Embryonic facial prominence (tissue), 1 donor: Measurements from ENCODE around the gene FAM209A.
"Not testable (repeated sequence)": the region's sequence is repeated elsewhere in the genome, so short reads cannot be mapped to it uniquely, and the experiment has no call there.

Experiments
- DNase-seq: peaks from one replicate; pipeline ENCODE4 v3.0.0-alpha.2; 2016; ENCODE audit errors: extremely low spot score

Gene FAM209A

DNA sequence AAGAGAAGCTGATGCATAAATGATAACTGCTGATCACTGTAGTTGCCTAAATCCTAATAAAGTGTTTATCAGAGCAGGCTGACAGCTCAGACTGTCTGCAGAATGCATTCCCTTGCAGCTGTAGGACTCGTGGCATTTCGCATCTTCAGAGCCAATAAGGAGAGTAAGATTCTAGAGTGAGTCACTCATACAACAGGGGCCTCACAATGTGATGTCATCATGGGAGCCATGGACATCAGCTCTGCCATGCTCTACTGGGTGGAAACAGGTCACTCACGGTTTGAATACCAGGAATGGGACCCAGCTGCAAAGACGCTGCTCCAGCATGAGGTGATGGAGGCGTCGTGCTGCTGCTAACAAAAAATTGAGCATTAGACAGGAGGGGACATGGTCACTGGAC, 15.9 kb downstream of the FAM209A start:
- DNase-seq = no peak

DNA sequence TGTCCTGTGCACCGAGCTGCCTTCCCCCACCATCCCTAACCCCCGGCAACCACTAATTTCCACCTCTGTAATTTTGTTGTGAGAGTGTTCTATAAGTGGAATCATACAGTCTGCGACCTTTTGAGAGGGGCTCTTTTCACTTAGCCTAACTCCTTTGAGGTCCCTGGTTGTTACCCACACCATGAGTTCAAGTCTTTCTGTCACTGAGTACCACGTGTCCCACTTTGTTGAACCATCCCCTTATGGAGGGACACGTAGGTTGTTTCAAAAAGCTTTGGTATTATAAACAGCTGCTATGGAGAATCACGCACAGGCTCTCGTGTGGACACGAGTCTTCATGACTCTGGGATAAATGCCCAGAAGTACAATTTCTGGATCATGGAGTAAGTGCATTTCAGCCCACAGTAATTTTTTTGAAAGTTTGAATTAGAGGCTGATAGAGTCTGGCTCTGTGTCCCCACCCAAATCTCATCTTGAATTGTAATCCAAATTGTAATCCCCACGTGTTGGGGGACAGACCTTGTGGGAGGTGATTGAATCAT, 18.0 kb downstream of the FAM209A start:
- no peak for DNase-seq

DNA sequence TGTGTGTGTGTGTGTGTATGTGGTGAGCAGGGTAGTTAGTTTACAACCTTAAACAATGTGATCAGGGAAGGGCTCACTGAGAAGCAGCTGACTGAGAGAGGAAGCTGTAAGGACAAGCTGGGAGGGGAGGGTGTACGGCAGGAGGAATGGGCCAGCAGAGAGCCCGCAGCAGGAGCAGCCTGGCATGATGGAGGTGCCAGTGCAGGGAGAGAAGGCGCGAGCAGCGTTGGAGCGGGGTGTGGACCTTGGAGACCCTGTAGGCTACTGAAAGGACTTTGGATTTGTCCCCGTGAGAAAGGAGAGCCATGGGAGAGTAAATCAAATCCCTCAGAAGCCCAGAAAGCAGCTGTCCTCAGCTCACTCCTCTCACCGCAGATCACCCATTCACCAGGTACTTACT, 27.0 kb downstream of the FAM209A start:
- no peak for DNase-seq

DNA sequence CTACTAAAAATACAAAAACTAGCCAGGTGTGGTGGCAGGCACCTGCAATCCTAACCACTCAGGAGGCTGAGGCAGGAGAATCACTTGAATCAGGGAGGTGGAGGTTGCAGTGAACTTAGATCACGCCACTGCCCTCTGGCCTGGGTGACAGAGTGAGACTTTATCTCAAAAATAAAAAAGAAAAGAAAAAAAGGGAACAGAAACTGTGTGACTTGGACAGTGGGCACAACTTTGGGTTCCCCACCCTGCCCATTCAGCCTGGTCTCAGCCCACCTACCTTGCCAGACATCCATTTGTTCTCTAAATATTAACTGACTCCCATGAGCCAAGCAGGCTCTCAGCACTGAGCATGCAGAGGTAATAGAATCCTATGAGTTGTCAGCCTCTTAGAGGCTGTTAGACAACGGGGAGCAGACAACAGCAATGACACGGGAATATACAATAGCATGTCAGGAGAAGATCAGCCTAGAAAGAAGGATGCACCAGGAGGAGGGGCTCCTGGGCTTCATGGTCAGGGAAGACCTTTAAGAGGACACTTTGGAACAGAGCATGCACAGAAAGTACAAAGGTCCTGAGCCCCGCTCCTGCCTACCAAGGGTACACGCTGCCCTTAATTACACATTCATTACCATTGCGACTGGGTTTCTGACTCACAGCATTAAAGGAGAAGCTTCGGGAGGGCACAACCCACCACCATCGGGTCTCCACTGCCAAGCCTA, 28.5 kb downstream of the FAM209A start:
- no peak for DNase-seq

DNA sequence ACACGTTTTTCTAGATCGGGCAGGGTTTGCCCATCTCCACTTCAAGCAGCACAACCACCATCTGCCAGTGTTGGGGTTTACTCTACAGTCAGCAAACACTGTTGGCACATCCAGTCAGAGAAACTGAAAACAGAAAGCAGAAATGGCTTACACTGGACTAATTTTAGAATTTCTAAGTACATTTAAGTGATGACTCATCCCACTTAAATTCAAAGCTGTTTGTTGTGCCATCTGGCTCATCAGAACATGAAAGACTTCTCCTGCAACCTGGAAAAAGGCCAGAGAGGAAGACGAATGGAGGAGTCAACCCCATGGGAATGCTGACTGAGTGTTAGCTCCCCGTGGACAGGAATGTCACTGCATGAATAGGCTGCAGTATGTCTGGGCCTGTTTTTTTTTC, 30.3 kb downstream of the FAM209A start:
- peak; percentile 42 for DNase-seq

DNA sequence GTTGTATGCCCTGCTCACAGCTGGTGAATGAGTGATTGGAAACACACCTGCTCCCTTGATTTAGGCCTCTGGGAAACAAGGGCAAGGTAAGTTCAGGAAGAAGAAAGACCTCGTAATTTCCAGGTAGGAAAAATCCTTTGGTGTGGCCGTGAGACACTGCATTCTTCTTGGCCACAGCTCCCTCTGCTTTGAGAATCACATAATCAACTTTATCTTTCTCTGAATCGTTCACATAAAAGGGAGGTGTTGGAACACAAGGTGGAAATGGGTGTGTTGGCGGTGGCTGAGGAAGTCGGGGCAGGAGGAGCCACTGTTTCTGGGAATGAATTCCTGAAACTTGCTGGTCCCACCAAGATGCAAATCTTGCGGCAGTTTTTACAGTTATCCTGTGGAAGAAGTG, 34.4 kb downstream of the FAM209A start:
- DNase-seq = no peak

DNA sequence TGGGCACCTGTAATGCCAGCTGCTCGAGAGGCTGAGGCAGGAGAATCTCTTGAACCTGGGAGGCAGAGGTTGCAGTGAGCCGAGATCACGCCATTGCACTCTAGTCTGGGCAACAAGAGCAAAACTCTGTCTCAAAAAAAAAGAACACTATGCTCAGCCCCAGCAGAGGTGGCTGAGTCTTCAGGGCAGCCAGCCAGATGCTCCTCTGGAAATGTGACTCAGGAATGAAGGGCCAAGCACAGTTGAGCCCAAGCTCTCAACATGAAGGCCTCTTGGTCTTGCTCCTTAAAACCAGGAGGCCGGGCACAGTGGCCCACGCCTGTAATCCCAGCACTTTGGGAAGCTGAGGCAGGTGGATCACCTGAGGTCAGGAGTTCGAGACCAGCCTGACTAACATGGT, 40.0 kb downstream of the FAM209A start:
- not testable (repeated sequence) for DNase-seq

DNA sequence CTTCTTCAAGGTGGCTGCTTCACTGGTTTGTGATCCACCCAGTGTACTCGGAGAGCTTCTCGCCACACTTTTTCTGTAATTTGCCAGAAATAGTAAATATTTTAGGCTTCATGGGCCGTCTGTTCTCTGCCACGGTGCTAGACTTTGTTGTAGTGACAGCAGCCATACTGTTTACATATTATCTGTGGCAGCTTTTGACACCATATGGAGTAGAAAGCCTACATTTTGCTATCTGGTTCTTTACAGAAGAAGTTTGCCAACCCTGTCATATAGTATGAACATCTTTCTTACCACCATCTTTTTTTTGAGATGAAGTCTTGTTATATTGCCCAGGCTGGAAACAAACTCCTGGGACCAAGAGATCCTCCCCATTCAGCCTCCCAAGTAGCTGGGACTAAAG, 41.0 kb downstream of the FAM209A start:
- no peak for DNase-seq

DNA sequence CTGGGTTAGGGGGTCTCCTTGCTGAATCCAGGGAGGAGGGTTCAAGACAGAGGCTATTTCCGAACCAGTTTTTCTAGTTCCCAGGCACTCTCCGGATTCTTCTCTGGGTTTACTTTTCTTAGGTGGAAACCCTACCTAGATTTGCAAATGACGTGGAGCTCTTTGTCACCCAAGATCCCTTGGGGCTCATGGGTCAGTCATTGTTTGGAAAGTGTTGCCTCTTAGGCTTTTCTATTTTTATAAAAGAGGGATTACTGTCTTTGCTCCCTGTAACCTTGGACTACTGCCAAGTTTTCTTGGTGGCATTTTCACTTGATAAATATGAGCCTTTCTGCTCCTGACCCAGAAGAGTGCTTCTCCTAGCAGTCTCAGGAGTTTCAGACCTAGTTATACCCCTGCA, 42.1 kb downstream of the FAM209A start:
- no peak for DNase-seq

DNA sequence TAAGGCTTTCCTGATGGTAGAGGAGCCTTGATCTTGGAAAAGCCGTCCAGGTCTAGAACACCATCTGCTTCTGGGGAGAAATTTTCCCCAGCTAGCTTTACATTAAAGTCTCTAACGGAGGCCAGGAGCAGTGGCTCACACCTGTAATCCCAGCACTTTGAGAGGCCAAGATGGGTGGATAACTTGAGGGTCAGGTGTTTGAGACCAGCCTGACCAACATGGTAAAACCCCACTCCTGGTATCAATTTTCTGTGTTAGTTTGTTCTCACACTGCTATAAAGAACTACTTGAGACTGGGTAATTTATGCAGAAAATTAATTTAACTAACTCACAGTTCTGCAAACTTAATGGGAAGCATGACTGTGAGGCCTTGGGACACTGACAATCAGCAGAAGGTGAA, 46.3 kb downstream of the FAM209A start:
- no peak for DNase-seq

DNA sequence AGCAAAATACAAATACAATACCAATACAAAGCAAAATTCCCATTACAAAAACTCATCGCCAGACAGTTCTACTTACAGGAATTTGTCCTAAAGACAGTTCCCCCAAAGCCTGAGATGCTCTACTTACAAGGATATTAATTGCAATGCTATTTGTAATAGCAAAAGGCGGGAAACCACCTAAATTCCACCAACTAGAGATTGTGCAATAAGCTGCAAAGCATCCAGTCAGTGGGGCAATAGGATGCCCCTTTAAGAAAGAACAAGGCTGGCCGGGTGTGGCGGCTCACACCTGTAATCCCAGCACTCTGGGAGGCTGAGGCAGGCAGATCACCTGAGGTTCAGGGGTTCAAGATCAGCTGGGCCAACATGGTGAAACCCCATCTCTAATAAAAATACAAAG, 47.6 kb downstream of the FAM209A start:
- DNase-seq = no peak

DNA sequence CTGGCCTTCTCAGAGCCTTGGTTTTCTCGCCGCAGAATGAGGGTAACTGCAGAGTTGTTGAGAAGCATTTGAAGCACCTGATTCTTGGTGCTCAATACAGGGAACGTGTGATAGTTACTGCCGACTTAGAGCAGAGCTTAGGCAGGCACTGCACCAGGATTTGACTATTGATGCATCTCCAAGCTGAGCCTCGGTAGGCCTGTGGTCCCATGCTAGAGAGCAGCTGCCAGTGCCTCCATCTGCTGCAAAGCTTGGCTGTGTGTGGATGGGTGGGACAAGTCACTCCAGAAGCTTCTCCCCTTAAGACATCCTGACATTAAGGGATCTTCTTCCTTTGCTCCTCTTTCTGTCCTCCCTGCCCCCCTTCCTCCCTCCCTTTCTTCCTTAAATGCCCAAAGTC, 49.4 kb downstream of the FAM209A start:
- no peak for DNase-seq

DNA sequence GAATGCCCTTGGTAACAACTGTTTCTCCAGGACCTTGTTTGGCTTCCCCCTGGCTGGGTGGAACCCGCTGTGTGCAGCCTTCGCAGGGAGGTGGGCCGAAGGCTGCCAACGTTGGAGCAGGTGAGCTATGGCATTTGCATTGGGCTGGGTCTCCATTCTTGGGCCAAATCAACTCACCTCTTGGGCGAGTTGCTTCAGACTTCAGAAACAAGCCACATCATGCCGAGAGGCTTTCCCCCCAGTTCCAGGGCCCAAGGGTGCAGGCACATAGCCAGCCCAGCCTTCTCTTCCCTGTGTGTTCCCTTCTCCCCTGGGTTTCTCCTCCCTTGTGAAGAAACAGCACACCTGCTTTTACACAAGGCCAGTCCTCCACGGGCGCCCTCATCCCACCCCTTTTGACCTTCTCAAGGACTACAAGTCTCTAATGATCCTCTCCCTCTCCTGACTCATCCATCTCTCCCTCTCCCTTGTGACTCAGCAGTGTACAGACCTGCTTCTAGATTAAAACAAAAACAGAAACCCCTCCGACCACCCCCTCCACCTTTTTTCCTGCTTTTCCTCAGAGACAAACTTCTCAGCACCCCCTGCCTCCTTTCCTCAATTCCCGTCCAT, 50.1 kb downstream of the FAM209A start:
- no peak for DNase-seq

DNA sequence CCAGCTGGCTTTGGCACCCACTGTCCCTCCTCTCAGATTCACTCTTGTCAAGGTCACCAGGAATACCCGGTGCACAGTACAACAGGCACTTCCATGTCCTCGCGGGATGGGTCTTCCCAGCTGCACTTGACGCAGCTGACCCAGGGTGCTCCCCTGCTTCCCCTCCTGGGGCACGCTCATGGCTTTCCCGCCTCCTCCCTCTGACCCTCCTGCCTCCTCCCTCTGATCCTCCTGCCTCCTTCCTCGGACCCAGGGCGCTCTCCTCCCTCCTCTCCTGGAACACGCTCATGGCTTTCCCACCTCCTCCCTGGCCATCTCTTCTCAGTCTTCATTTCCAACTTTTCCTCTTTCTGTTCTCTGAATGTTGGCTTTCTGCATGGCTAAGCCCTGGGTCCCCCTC, 50.6 kb downstream of the FAM209A start:
- no peak for DNase-seq
